Raji (cell line): ENCODE data around the gene ULBP3.

Experiments used
- POLR2A ChIP-seq: IDR thresholded peaks from 2 replicates; pipeline ENCODE4 v1.6.1; 2011; ENCODE audit warnings: low read depth, low read length, control low read depth; ENCODE audit not compliant: insufficient read depth

ULBP3 gene

GRCh38 chr6:150056156-150056555 lies 12.8 kb downstream of the ULBP3 start:
- TF ChIP-seq POLR2A, result no peak

DNA sequence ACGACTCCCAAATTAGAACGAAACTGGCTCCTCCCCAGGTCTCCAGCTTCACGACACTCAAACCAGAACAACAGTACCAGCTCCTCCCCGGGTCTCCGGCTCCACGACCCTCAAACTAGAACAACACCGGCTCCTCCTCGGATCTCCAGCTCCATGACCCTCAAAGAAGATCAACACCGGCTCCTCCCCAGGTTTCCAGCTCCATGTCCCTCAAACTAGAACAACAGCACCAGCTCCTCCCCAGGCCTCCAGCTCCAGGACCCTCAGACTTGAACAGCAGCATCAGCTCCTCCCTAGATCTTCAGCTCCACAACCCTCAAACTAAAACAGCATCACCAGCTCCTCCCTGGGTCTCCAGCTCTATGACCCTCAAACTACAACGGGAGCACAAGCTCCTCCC lies 13.8 kb downstream of the ULBP3 start:
- no peak for TF ChIP-seq POLR2A

DNA sequence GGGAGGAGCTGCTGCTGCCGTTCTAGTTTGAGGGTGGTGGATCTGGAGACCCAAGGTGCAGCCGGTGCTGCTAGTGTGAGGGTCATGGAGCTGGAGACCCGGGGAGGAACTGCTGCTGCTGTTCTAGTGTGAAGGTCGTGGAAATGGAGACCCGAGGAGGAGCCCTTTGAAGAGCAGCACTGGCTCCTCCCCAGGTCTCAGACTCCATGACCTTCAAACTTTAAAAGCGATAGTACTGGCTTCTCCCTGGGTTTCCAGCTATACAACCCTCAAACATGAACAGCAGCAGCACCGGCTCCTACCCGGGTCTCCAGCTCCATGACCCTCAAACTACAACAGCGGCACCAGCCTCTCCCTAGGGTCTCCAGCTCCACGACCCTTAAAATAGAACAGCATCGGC lies 15.5 kb downstream of the ULBP3 start:
- TF ChIP-seq POLR2A, result no peak

DNA sequence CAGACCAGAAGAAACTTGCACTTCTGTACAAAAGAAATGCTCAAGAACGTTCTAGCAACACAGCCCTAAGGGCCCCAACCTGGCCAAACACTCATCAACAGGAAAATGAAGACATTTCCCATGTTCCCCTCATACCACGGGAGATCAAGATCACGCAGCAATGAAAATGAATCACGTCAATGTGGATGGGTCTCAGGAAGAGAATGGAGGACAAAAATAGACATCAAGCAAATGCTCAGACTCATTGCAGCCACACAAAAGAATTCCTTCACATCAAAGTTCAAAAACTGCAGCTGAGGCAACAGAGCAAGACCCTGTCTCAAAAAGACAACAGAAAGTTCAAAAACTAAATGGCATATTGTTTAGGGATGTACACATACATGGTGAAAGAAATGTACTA lies 18.1 kb downstream of the ULBP3 start:
- no peak for TF ChIP-seq POLR2A

- TF ChIP-seq POLR2A, result no peak
Observed at GRCh38 chr6:150048099-150048498, 20.8 kb downstream of the ULBP3 start.

- TF ChIP-seq POLR2A, result no peak
Observed at GRCh38 chr6:150046943-150047342, 22.0 kb downstream of the ULBP3 start.

- no peak for TF ChIP-seq POLR2A
Observed at GRCh38 chr6:150044621-150045145, 24.2 kb downstream of the ULBP3 start.

- TF ChIP-seq POLR2A, result no peak
Observed at GRCh38 chr6:150043501-150044412, 25.2 kb downstream of the ULBP3 start.

- no peak for TF ChIP-seq POLR2A
Observed at GRCh38 chr6:150043096-150043495, 25.8 kb downstream of the ULBP3 start.

DNA sequence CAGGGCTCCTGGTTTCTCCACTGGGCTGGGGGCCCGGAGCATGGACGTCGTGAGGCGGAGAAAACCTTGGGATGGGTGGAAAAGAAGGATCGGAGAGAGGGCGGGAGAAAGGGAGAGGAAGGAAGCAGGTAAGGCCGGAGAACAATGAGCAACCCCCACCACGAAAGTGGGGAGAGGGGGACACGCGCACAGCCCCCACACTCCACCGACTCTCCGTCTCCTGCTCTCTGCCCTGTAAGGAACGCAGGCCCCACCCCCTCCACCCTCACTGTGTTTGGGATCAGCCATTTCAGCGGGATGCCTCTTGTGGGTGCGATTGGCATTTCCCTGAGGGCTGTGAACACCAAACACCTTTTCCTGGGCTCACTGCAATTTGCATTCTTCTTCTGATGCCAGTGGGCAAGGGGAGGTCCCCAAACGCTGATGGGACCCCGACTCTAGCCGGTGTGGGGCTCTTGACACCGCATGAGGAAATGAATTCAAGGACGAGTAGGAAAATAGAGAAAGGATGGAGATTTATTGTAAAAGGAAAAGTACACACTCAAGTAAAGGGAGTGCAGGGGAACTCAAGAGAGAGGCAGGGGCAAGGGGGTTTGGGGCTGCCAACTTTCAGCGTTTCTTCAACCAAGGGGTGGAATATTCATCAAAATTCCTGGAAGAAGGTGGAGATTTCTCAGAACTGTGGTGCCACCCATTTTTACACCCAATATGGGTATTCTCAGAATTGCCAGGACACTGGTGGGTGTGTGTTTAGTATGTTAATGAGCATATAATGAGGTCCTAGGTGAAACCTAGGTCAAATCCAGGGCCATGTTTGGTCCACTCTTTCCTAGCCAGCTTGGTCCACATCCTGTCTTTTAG lies 30.5 kb downstream of the ULBP3 start:
- no peak for TF ChIP-seq POLR2A

GRCh38 chr6:150037526-150038201 lies 31.3 kb downstream of the ULBP3 start:
- no peak for TF ChIP-seq POLR2A

GRCh38 chr6:150036081-150036480 lies 32.8 kb downstream of the ULBP3 start:
- no peak for TF ChIP-seq POLR2A

- no peak for TF ChIP-seq POLR2A
Observed at GRCh38 chr6:150033207-150033771, 35.6 kb downstream of the ULBP3 start.

DNA sequence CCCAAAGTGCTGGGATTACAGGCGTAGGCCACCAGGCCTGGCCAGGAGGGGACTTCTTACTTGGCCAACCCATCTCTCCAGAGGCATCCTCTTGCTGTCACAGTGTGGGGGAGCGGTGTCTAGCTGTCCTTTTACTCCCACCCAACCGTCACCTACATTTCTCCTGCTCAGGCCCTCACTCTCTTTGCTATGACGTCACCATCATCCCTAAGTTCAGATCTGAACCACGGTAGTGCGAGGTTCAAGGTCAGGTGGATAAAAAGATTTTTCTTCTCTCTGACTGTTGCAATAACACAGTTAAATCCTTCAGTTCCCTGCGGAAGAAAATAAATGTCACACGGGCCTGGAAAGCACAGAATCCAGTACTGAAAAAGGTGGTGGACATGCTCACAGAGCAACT lies 36.3 kb downstream of the ULBP3 start:
- no peak for TF ChIP-seq POLR2A

DNA sequence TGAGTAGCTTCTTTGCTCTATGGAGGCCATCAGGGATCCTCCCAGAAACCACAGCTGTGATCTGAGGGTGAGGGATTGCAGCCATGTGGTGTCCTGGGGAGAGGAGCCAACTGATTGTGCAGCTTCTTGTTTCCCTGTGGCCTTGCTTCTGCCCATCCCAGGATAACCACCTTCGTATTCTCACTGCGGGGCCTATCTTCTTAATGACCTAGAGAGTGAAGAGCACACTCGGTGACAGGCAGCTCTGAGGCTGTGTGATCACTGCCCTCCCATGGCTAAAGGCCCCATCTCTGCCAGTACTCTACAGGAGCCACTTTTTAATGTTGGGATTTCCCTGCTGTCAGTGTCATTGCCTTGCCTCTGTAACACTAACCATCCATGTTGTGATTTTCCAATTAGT lies 38.3 kb downstream of the ULBP3 start:
- TF ChIP-seq POLR2A, result no peak
